Calu3 (cell line): ENCODE measurements around the gene LMF1. TPM values are rescaled to one million over a fixed set of nuclear protein-coding genes. Genes with fewer than 3 reads are reported as not detected.

Source experiments
- BruUV-seq: library from RNA; stranded (reverse); fragments of 400-500 nt; replicated peaks from 2 replicates; lab custom pipeline; 2021; lab: Mats Ljungman, UMichigan
- CTCF ChIA-PET: fragments of 300-600 bp; sonication (Branson Sonifier 250); formaldehyde crosslinking; loops from one replicate; lab custom pipeline; 2022; ENCODE audit warnings: antibody characterized with exemption; lab: Charles Lee
- DNase-seq: peaks from one replicate; pipeline ENCODE4 v3.0.0; 2022
- H3K27ac Mint-ChIP-seq: one replicate; pipeline ENCODE4 v1.8.0; 2022; ENCODE audit warnings: mixed read lengths; ENCODE audit not compliant: unreplicated experiment
- H3K27me3 Mint-ChIP-seq: one replicate; pipeline ENCODE4 v1.8.0; 2022; ENCODE audit warnings: mixed read lengths; ENCODE audit not compliant: unreplicated experiment
- H3K36me3 Mint-ChIP-seq: one replicate; pipeline ENCODE4 v1.8.0; 2022; ENCODE audit warnings: mild to moderate bottlenecking, moderate library complexity, mixed read lengths; ENCODE audit not compliant: insufficient read depth, unreplicated experiment
- H3K4me1 Mint-ChIP-seq: one replicate; pipeline ENCODE4 v1.8.0; 2022; ENCODE audit warnings: mild to moderate bottlenecking, low read depth, mixed read lengths; ENCODE audit not compliant: unreplicated experiment
- H3K4me3 Mint-ChIP-seq: one replicate; pipeline ENCODE4 v1.8.0; 2022; ENCODE audit warnings: mild to moderate bottlenecking, low read depth, moderate library complexity, mixed read lengths; ENCODE audit not compliant: unreplicated experiment
- H3K9me3 Mint-ChIP-seq: one replicate; pipeline ENCODE4 v1.8.0; 2022; ENCODE audit warnings: low read depth, mixed read lengths; ENCODE audit not compliant: unreplicated experiment
- CTCF ChIP-seq: fragments of 200-600 bp; IDR thresholded peaks from one replicate; pipeline ENCODE4 v1.8.0; 2022; ENCODE audit warnings: antibody characterized with exemption; ENCODE audit not compliant: unreplicated experiment
- intact Hi-C: fragments of 100-400 bp; cut with micrococcal nuclease; formaldehyde crosslinking; loops from one replicate; pipeline ENCODE4 v1.10.0; 2022; ENCODE audit not compliant: unreplicated experiment
- total RNA-seq: library from RNA; stranded (reverse); gene quantifications from 2 replicates; pipeline ENCODE4 v1.2.3, GENCODE V29; 2022

The LMF1 gene
- total RNA-seq, 1 experiment from 2014 or later, result 31.9 TPM

GRCh38 chr16:869823-870641, 100.8 kb downstream of the LMF1 start:
- intact Hi-C loops, result no loop called here
- Mint-ChIP-seq H3K27me3 (no peaks in the 10 kb centered on the region), H3K4me3 (no peak overlapping the region), H3K36me3 (no peaks in the 10 kb centered on the region), H3K9me3 (no peaks in the 10 kb centered on the region), H3K27ac (no peak overlapping the region), H3K4me1 (no peaks in the 10 kb centered on the region)
- no peak for TF ChIP-seq CTCF
- DNase-seq, result no peak
- no TSS peak for BruUV-seq
- CTCF ChIA-PET, result no interaction called here

- H3K4me1 Mint-ChIP-seq, result no peaks in the 10 kb centered on the region
- no peaks in the 10 kb centered on the region for H3K9me3 Mint-ChIP-seq
- H3K27me3 Mint-ChIP-seq, result no peaks in the 10 kb centered on the region
- no peak overlapping the region for H3K27ac Mint-ChIP-seq
- H3K36me3 Mint-ChIP-seq, result no peaks in the 10 kb centered on the region
- DNase-seq, result no peak
- TF ChIP-seq CTCF, result no peak
- no peak overlapping the region for H3K4me3 Mint-ChIP-seq
- no TSS peak for BruUV-seq
- intact Hi-C loops, result no loop called here
- CTCF ChIA-PET, result interaction anchor here (0.6 kb wide), 2 partner anchors 27 to 460 kb away, joined by 3 to 4 read pairs; no protein-coding TSS in a partner anchor
Observed at GRCh38 chr16:868846-869822, 101.7 kb downstream of the LMF1 start.

GRCh38 chr16:868386-868755, 102.4 kb downstream of the LMF1 start:
- Mint-ChIP-seq H3K4me1 (no peaks in the 10 kb centered on the region), H3K36me3 (no peaks in the 10 kb centered on the region), H3K4me3 (no peak overlapping the region), H3K27me3 (no peaks in the 10 kb centered on the region), H3K9me3 (no peaks in the 10 kb centered on the region), H3K27ac (no peak overlapping the region)
- DNase-seq, result no peak
- no TSS peak for BruUV-seq
- no peak for TF ChIP-seq CTCF
- CTCF ChIA-PET, result interaction anchor here (0.6 kb wide), 1 partner anchor 28 kb away, joined by 3 read pairs; no protein-coding TSS in a partner anchor
- intact Hi-C loops, result no loop called here
